GM12801 (cell line): ENCODE data around the gene FFAR2.

ENCODE experiments used
- CTCF ChIP-seq: IDR thresholded peaks from one replicate; pipeline ENCODE4 v1.5.1; 2011; ENCODE audit warnings: control low read depth; ENCODE audit not compliant: insufficient read length; ENCODE audit errors: extremely low read depth

FFAR2 gene

DNA sequence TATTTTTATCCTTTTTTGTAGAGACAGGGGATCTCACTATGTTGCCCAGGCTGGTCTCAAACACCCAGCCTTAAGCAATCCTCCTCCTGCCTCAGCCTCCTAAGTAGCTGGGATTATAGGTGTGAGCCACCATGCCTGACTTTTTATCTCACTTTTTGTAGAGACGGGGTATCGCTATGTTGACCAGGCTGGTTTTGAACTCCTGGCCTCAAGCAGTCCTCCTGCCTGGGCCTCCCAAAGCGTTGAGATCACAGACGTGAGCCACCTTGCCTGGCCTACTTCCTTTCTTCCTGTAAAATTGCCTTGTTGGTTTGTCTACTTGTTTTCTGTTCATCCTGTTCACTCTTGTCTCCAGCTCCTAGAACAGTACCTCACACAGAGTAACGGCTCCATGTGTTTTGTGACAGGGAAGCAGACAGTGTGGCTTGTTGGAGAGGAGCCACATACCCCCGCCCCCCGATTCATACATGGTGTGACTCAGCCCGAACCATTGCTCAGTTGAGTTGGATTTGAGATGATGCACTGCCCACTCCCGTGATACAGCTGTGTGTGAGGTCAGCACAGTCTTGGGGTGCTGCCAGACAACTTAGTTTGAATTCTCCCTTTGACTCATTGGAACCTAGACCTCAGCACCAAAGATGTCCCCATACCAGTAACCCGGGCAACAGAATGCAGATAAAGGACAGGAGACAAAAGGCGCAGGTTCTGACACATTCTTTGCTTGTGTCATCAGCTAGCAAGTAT, 43.0 kb upstream of the FFAR2 start:
- no peak for TF ChIP-seq CTCF

GRCh38 chr19:35407619-35408018, 40.4 kb upstream of the FFAR2 start:
- TF ChIP-seq CTCF: no peak

GRCh38 chr19:35408284-35409171, 39.5 kb upstream of the FFAR2 start:
- TF ChIP-seq CTCF: no peak

DNA sequence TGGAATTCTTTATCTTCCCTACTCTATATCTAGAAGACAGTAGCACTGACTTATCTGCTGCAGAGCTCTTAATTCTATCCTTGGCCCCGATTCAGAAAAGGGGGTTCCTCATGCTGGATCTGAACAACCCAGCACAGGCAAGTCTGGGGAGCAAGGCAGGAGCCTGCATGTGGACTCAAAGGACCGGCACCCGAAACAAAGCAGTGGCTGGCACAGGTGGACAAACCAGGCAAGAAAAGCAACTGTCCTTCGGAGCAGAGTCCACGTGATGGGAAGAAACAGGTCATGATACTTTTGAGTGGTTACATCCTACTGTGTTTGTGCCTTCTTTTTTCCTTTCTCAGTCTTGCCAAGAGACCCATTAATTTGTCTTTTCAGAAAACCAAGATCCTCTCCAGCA, 38.9 kb upstream of the FFAR2 start:
- TF ChIP-seq CTCF: no peak

DNA sequence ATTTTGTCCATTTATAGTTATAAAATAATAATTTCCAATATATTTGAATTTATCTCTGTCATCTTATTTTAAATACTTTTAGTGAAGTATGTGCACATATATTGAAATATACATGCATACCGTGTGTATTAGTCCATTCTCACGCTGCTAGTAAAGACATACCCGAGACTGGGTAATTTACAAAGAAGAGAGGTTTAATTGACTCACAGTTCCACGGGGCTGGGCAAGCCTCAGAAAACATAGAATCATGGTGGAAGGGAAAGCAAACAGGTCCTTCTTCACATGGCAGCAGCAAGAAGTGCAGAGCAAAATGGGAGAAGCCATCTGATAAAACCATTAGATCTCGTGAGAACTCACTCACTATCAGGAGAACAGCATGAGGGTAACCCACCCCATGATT, 37.6 kb upstream of the FFAR2 start:
- no peak for TF ChIP-seq CTCF

DNA sequence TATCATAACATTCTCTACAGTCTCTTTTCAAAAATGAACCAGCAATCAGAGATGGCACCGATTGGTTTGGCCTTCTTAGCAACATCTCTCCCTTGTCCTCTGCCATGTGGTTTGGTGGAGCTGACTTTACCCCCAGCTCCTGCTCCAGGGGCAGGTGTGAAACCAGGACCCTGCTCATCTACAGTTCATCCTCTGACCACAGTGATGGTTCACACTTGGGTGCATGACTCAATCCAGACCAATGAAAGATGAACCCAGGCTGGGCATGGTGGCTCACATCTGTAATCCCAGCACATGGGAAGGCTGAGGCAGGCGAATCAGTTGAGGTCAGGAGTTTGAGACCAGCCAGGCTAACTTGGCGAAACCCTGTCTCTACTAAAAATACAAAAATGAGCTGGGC, 33.6 kb upstream of the FFAR2 start:
- TF ChIP-seq CTCF: no peak

DNA sequence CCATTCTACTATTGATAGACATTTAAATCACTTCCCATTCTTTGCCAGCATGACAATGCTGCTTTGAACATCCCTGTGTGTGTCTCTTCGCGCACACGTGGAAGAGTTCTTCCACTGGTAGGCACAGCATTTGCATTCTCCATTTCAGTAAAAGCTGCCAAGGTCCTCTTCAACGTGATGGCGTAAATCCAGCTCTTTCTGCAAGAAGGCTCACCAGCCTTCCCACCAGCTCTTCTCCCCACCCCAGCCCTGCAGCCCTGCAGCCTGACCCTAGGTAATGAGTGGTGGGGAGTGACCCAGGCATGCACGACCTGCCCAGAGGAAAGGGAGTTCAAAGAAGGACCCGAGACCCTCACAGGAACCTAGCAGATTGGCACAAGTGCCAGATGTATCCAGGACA, 31.7 kb upstream of the FFAR2 start:
- TF ChIP-seq CTCF: no peak
